ENCODE measurements around the gene KIAA0753.
A peak's percentile ranks its signal among the peaks of the same experiment; 100 is the strongest.

The KIAA0753 gene

DNA sequence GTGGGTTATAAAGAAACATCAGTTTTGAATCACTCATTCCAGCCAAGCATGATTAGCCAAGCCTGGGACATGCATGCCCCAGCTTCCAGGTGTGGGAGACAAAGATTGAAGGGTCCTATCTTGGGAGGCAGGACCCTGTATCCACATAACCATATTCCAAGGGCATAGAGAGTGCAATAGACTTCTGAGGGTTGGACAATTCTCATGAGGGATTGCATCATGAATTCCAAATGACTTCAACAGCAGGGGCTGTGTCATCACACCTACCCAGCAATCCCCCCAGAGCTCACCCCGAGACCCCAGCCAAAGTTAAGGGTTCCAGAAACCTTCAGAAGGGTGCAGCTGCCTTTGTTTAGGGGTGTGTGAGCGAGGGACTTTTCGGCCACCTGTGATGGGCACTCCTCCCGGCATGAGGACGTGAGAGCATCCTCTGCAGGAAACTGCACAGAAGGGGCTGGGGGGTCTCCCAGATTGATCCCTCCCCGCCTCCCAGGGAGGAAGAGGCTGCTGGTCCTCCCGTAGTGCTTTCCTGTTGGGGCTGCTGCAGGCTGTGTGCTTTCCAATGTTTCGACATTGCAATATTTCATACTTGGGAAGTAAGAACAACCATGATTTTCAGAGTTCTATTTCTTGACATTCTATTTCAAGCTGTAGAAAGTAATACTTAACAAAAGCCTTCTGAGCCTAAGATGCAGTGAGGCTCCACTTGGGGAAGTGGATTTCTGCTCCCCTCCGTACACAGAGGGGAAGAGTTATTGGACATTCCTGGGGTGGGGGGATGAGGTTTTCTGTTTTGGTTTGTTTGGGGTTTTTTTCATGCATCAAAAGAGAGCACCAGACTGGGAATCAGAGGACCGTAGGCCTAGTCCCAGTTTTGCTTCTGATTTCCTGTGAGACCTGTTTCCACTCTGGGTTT, 70.9 kb downstream of the KIAA0753 start:
- DNase-seq (ENCODE audit: low spot score), result no peak

DNA sequence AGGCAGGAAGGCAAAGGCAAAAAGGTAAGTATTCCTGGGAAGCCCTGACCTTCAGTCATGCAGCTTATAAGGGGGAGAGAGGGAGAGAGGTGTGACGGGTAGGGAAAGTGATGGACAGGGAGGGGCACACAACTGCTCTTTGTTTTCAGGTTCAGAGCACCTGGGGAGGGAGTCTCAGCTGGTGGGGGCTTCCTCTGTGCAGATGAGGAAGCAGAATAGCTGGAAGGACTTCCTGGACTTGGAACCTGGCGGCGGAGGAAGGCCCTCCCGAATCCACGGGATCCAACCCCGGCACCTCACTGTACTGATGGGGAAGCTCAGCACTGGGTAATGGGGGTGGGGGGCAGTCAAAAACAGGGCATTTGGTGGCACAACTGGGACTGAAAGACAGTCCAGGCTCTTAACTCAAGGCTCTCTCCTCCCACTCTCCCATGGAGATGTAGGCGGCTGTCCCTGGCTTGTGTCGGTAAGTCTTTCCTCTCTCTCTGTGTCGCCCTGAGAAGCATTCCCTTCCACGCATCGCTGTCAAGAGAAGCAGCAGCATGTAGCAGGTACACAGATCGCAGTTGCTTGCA, 72.2 kb downstream of the KIAA0753 start:
- DNase-seq (ENCODE audit: low spot score), result no peak

DNA sequence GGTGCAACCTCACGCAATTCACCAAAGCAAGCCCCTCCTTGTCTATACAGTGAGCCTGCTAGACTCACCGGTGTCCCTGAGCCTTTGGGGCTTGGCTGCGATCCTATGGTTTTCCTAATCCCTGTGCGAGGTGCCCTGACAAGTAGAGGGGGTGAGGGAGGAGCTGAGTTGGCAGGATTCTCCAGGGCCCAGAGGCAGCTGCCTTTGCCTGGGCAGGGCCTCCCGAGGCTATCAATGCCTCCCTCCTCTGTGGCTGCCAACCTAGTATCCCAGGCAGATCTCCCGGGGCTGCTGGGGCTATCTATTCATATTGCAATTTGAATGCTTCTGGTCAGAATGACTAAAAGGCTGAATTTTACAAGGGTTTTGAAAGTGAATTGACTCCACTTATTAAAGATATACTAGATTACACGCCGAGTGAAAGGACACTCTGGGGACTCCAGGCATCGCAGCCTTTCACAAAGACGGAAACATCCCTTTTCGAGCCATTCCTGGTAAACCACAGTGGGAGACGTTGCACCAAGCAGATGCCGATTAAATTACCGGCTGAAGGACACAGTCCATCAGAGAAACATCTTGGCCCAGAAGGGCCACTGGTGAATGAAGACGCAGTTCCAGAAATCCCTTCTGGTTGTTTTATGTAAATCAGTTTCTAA, 72.9 kb downstream of the KIAA0753 start:
- DNase-seq (ENCODE audit: low spot score), result peak; percentile 53

DNA sequence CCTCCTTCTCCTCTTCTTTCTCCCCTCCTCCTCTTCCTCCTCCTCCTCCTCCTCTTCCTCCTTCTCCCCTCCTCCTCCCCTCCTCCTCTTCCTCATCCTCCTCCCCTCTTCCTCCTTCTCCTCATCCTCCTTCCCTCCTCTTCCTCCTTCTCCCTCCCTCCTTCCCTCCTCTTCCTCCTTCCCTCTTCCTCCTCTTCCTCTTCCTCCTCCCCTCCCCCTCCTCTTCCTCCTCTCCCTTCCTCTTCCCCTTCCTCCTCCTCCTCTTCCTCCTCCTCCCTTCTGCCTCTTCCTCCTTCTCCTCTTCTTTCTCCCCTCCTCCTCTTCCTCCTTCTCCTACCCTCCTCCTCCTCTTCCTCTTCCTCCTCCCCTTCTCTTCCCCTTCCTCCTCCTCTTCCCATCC, 79.1 kb downstream of the KIAA0753 start:
- DNase-seq (ENCODE audit: low spot score), result no peak

DNA sequence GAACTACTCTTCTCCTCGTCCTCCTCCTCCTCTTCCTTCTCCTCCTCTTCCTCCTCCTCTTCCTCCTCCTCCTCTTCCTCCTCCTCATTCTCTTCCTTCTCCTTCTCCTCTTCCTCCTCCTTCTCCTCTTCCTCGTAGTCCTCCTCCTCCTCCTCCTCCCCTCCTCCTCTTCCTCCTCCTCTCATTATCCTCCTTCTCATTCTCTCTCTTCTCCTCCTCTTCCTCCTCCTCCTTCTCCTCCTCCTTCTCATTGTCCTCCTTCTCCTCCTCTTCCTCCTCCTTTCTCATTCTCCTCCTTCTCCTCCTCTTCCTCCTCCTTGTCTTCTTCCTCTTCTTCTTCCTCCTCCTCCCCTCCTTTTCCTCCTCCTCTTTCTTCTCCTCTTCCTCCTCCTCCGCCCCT, 80.0 kb downstream of the KIAA0753 start:
- DNase-seq (ENCODE audit: low spot score), result no peak

DNA sequence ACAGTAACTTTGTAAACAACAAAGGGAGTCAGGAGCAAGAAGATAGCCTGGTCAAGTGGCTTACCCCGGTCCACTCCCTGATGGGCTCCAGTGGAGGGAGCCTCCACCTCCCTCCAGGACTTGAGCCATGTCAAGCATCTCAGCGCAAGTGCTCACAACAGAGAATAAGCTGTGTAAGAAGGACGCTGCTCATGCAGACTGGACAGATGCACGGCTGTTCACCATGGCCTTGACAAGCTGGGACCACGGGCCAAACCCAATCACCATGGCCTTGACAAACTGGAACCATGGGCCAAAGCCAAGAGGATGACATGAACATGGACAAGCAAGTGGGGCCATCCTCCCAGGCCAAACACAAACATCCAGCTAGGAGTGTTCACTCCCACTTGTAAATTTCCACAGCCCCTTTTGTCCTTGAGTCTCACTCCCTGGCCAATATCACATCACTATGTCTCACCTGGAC, 80.7 kb downstream of the KIAA0753 start:
- DNase-seq (ENCODE audit: low spot score), result no peak

DNA sequence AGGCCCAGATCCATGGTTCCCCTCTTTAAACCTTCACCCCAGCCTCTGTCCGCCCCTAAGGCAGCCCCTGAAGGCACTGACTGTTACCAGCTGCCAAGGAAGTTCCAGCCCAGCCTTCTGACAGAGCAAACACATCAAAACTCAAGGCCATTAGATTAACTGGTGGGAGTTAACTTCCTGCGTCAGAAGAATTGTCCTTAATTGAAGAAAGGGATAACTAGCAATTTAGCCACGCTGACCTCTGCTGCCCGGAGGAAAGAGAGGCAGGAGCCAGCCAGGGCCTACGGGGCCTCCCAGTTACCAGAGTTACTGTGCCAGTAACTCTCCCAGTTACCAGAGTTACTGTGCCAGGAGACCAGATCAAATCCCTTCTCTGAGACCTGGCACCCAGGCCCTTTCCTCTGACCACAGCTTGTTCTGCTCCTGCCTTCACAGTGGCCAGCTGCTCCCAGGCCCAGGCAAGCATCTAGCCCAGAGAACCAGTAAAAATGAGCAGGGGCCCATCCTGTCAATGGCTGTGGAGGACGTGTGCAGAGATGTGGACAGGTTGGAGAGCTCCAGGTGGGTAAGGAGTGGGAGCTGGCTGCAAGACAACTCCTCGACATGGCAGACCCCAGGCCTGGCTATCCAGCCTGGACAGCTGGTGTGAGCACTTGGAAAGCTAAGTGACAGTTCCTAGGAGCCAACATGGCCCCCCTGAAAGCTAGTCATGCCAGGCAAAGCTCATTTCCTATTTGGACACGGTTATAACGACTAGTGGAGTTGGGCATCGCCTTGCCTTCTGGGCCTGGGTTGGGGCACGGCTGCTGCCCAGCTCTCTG, 81.4 kb downstream of the KIAA0753 start:
- no peak for DNase-seq (ENCODE audit: low spot score)

DNA sequence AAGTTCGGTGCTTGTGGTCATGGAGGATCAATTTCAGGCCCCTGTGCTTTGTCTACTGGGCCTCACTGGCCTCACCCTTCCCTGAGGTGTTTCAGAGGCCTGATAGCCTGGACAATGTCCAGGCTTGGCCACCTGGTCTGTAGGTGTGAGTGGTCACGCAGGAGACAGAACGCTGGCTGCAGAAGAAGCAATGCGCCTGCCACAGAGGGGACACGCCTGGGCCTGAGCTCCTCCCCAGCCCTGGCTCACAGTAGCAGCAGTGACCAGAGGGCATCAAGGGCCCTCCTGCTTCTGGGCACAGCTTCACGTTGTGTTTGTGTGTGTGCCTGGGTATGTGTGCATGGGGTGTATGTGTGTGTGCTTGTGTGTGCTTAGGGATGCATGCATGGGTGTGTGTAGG, 82.2 kb downstream of the KIAA0753 start:
- DNase-seq (ENCODE audit: low spot score), result no peak

DNA sequence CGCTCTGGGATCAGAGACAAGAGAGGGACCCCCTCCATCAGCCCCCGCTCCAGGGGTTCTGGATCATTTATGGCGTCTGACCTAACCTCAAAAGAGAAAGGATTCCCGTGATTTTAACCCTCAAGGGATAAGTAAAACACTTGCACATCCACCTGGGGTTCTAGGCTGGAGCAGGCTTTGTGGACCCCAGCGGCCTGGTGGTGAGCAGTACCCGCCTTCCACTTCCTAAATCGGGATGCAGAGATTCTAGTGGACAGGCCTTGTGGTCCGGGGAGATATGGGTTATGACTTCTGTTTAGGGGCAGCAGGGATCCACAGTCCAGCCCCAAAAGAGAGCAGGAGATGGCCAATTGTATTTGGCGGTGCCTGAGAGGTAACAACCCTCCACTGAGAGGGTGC, 83.5 kb downstream of the KIAA0753 start:
- DNase-seq (ENCODE audit: low spot score), result no peak

DNA sequence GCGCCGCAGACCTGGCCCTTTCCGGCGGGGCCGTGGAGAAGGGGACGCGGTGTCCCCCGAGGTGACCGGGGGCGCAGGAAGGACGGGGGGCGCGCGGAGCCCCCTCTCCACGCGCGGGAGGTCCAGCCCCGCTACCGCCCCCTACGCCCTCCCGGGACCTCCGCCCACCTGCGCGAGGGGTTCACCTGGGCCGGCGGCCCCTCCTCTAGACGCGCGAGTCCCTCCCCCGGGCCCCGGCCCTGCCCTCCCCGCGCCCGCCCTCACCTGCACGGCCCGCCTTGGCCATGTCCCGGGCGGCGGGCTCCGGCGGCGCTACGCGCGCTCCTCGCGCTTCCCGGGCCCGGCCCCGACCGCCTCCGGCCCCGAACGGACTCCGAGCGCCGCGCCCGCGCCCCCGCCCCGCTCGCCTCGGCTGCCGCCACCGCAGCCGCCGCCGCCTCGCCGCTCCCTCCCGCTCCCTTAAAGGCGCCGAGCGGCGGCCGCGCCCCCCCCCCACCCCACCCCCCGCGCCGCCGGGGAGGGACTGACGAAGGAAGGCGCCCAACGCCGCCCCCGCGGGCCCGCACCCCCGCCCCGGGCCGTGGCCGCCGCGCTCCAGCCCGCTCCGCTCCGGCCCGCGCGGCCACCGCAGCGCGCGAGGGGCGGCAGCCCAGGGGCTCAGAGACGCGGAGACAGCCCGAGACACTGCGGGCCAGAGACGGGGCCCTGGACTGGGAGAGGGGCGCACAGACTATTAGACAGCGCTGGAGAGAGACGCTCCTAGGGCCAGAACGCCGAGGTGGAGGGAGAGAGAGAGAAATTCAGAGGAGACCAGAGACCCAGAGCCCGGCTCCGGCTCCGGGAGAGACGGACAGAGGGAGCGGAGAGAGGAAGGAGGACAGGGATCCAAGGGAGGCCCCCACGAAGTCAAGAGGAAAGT, 84.1 kb downstream of the KIAA0753 start, which contains the start of gene PITPNM3:
Gene PITPNM3, minus strand, starts transcription at position 435 of the 919 bp plus-strand sequence. Its CDS starts 149 bp downstream, at position 286.
- DNase-seq (ENCODE audit: low spot score), result peak; percentile 80

DNA sequence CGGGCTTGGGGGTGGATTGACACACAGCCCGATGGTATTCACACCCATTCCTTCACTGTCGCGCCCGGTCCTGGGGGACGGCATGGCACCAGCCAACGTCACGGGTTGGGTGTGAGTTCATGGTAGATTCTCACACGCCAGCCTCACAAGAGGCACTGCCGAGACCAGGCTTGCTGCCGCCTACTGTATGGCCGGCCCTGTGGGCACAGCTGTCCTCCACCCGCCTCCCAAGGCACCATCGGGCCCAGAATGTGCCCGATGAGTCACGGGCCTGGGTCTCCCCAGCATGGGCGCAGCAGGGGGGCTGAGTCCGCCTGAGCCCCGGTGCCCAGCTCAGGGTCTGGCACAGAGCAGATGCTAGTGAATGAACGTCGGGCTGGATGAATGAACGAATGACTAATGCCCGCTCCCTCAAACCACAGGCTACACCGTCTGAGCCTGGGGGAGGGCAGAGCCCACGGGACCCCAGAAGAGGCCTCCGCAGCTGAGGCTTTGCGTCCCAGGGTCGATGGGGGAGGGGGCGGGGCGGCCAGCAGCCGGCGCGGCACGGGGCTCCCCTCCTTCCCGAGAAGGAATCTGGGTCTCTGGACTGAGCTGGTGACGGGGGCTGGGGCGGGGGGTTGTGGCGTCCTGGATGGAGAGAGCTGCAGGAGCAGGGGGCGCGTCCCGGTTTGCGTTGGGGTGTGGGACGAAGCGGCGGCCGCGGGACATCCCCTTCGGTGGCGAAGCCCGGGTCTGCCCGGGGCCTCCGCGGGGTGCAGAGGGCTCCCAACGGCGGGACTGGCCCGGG, 85.0 kb downstream of the KIAA0753 start:
- peak; percentile 64 for DNase-seq (ENCODE audit: low spot score)

DNA sequence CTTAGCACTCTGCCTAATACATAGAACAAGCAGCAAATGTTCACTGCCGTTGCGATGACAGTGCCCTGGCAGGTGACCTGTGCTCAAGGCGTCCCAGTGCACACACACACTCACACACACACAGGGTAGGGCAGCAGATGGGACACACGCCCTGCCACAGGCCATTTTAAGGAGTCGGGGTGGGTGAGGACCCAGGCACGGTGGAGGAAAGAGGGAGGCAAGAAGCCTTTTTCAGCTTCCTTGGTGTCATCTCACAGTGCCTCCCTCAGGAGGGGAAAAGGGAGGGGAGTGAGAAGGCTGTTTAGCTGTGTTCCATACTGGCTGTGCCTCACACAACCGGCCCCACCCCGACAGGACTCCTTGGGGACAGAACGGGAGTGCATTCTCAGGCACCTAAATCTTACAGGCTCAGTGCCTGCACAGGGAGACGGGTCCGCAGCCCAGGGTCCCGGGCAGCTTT, 85.6 kb downstream of the KIAA0753 start:
- no peak for DNase-seq (ENCODE audit: low spot score)

DNA sequence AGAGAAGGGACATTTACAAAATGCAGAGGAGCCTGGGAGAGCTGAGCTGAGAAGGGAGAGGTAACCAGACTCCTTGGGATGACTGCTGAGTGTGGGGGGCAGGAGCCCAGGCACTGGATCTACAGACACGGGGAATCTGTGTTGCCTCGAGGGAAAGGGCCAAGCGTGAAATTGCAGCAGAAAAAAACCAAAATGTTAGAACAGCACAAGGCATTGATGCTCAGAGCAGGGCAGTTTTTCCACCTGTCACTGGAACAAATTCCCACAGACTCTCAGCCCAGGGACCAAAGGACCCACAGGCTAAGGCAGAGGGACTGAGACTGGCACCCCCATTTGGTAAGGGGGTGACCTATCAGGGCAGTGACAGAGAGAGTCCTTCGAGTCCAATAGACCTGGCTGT, 86.2 kb downstream of the KIAA0753 start:
- DNase-seq (ENCODE audit: low spot score), result no peak

DNA sequence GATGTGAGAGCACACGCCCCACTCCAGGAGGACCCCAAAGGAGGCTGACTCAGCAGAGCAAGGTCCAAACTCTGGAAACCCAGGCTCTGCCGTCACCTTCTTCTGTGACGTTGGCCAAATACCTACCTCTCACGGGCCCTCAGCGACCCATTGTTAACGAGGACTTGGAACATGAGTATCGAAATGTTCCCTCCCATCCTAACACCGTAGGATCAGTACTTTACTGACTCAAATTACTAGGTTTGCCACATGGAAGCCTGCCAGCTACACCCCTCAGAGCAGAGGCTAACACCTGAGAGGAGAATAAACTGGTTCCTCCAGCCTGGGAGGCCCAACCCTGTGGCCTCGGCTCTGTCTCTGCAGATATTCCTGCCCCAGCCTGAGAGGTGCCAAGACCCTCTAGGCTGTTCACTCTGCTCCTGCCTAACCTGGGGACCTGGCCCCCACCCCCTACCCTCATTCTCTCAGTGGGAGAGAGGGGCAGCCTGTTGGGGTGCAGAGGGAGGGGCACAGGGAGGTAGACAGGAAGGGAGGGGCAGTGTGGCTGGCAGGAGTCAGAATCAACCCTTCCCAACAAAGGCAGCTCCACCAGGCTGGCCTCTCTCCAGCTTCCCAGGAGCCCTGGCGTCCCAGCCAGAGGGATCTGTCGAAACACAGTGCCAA, 88.5 kb downstream of the KIAA0753 start:
- DNase-seq (ENCODE audit: low spot score), result peak; percentile 42

DNA sequence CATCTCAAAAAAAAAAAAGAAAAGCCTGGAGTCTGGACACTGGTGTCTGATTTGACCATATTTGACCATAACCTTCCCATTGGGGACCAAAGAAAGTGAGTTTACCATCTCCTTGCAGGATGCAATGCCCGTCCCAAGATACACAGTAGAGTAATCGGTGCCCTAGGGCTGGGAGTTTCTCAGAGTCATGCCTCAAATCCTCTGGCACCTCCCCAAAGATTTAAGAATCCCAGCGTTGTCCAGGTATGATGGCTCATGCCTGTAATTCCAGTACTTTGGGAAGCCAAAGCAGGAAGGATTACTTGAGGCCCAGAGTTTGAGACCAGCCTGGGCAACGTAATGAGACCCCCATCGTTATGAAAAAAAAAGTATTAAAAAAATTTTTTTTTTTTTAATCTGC, 89.2 kb downstream of the KIAA0753 start:
- DNase-seq (ENCODE audit: low spot score), result no peak

DNA sequence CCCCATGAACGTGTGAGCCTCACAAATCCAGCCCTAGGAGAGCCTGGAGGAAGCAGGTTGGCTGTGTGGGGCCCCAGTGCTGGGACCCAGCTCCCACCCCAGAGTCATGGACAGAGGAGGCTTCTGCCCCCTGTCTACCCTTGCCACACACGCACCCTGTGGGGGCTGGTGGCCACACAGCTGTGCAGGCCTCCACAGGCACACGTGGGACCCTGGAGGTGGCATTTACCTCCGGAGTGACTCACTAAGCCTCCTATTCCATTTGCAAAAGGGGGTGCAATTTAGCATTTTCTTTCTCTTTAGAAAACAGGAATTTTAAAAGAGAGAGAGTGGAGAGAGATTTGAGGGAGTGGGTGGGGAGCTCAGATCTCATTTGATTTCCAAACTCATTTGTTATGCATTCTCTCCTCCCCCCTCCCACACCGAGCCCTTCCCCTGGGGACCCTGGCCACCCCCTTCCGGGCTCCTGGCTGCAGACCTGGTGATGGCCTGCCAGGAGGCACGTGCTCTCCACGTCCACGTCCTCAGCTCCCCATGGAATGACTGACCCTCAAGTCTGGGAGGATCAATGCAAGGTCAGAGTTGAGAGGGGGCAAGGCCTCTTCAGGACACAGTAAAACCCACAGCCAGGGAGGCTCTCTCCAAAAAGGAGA, 91.0 kb downstream of the KIAA0753 start:
- DNase-seq (ENCODE audit: low spot score), result no peak

DNA sequence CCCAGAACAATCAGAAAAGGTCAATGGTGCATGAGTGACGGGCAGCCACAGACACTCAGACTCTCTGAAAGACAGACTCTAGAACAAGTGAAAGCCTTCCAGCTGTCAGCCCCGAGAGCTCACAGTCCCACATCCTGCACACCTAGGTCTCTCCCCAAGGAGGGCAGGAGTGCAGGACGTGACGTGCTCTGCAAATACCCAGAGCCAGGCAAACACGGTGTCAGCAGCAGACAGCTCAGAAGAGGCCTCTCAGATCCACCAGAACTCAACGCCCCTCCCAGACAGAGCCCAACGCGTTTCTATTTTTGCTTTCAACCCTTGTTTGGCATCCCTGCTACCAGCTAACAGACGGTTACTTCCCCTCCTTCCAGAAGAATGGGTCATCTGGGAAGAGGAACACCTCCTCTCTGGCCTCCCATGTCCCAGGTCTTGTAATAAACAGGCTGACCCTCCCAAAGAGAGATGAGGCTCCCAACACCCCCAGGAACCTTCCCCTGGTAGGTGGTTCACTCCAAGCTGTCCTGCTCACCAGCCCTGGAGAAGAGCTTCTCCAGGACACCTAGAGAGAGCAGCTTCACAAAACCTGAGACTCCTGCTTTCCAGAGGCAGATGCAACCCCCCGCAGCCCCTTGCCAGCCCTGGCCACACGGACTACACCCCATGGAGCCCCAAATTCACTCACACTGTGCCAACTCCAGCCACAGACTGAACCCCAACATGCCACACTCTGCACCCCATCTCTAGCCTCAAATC, 91.8 kb downstream of the KIAA0753 start:
- no peak for DNase-seq (ENCODE audit: low spot score)

DNA sequence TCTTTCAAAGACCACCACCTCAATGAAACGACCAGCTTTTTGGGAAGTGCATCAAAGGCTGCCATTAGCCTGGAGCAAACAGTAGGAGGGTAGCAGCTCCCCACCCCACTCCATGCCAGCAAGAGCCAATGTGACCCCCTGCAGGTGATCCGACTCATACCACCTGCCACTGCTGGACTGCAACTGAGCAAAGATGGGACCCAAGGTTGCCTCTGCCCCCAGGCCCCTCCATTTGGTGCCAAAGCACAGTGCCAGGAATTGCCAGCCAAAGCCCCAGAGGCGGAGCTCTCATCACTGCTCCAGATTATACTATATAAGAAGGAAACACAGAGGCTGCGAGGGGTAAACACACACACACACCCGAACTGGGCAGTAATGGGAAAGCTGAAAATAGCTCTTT, 92.5 kb downstream of the KIAA0753 start:
- DNase-seq (ENCODE audit: low spot score), result no peak

Measured in iPS-NIHi11 (cell line).